ENCODE results near the gene BCL6B. TPM values are rescaled to one million over a fixed set of nuclear protein-coding genes. Genes with fewer than 3 reads are reported as not detected.

Gene BCL6B
- total RNA-seq, 2 experiments from 2014 or later = 0.40 TPM

DNA sequence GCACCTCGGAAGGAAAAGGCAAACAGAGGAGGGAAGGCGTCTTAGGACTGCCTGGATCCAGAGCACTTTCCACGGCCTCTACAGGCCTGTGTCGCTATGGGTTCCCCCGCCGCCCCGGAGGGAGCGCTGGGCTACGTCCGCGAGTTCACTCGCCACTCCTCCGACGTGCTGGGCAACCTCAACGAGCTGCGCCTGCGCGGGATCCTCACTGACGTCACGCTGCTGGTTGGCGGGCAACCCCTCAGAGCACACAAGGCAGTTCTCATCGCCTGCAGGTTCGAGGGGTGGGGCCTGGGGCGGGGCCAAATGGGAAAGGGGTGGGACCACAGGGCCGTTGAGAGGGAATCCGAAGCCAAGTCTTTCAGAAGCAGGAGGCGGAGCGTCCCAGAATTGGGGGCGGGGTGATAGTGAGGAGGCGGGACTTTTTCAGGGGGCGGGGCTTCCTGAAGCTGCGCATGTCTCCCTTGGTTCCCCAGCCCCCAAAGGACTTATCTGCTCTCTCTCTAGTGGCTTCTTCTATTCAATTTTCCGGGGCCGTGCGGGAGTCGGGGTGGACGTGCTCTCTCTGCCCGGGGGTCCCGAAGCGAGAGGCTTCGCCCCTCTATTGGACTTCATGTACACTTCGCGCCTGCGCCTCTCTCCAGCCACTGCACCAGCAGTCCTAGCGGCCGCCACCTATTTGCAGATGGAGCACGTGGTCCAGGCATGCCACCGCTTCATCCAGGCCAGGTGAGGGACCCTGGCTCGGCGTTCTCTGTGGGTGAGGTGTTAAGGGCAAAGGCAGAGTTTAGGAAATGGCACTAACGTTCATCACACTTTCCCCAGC is 939 bp downstream of the BCL6B start:
- ChIA-PET CTCF (interaction anchor here (0.7 to 5.0 kb wide), 6 partner anchors 9 to 216 kb away, joined by 3 to 18 read pairs (median 5); partner anchors contain the start of genes PHF23, SLC16A11 and SLC16A13), POLR2A (no interaction called here)
- Mint-ChIP-seq H3K27me3 (peaks cover 4% of the 10 kb centered on the region), H3K4me3 (peak overlapping the region; percentile 44), H3K36me3 (ENCODE audit: low read depth) (no peaks in the 10 kb centered on the region), H3K9me3 (no peaks in the 10 kb centered on the region), H3K27ac (peak overlapping the region; percentile 79), H3K4me1 (peaks cover 52% of the 10 kb centered on the region)
- peak; percentile 90 for DNase-seq

DNA sequence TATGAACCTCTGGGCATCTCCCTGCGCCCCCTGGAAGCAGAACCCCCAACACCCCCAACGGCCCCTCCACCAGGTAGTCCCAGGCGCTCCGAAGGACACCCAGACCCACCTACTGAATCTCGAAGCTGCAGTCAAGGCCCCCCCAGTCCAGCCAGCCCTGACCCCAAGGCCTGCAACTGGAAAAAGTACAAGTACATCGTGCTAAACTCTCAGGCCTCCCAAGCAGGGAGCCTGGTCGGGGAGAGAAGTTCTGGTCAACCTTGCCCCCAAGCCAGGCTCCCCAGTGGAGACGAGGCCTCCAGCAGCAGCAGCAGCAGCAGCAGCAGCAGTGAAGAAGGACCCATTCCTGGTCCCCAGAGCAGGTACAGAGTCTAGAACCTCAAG is 1.5 kb downstream of the BCL6B start:
- no peak overlapping the region for H3K27ac Mint-ChIP-seq
- H3K4me3 Mint-ChIP-seq = no peak overlapping the region
- peaks cover 54% of the 10 kb centered on the region for H3K4me1 Mint-ChIP-seq

DNA sequence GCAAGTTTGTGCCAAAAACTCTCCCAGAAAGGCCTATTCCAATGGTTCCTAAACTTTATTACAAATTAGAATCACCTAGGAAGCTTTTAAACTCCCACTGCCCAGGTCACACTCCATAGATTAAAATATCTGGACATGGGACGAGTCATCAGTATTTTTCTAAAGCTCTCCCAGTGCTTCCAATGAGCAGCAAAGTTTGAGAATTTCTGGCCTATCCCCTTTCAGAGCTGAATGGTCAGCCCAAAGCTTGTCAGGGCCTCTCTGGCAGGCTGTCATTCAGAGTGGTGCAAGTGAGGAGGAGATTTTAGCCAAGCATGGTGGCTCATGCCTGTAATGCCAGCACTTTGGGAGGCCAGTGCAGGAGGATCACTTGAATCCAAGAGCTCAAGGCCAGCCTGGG is 2.4 kb downstream of the BCL6B start:
- Mint-ChIP-seq H3K27me3 (peaks cover 4% of the 10 kb centered on the region), H3K4me1 (peaks cover 60% of the 10 kb centered on the region), H3K9me3 (peaks cover 8% of the 10 kb centered on the region), H3K36me3 (ENCODE audit: low read depth) (peaks cover 7% of the 10 kb centered on the region), H3K27ac (no peak overlapping the region), H3K4me3 (no peak overlapping the region)
- ChIA-PET POLR2A (no interaction called here), CTCF (interaction anchor here (0.9 to 2.5 kb wide), 5 partner anchors 9 to 21 kb away, joined by 3 to 7 read pairs (median 5); partner anchors contain the start of gene SLC16A13)
- DNase-seq = no peak

More for the DNA sequence above, 1.5 kb downstream of the BCL6B start:
- POLR2A ChIA-PET = no interaction called here
- CTCF ChIA-PET = interaction anchor here (1.0 to 4.4 kb wide), 3 partner anchors 8 to 21 kb away, joined by 3 to 18 read pairs (median 7); partner anchors contain the start of genes SLC16A11 and SLC16A13
- no peak for DNase-seq
- Mint-ChIP-seq H3K27me3 (peaks cover 4% of the 10 kb centered on the region), H3K36me3 (ENCODE audit: low read depth) (no peaks in the 10 kb centered on the region), H3K9me3 (peaks cover 4% of the 10 kb centered on the region)

DNA sequence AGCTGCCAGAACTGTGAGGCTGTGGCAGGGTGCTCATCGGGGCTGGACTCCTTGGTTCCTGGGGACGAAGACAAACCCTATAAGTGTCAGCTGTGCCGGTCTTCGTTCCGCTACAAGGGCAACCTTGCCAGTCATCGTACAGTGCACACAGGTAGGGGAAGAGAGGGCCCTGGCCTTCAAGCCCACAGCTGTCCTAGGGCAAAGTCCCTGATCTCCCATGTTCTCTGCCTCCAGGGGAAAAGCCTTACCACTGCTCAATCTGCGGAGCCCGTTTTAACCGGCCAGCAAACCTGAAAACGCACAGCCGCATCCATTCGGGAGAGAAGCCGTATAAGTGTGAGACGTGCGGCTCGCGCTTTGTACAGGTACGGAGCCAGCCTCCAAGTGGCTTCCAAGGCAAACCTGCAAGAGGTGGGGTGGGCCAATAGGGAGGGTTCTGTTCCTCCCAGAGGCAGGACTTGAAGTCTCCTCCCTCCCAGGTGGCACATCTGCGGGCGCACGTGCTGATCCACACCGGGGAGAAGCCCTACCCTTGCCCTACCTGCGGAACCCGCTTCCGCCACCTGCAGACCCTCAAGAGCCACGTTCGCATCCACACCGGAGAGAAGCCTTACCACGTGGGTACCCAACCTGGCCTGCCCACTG is 3.7 kb downstream of the BCL6B start:
- H3K27ac Mint-ChIP-seq = no peak overlapping the region
- DNase-seq = no peak
- peaks cover 8% of the 10 kb centered on the region for H3K36me3 Mint-ChIP-seq (ENCODE audit: low read depth)
- ChIA-PET CTCF (interaction anchor here (1.9 to 2.5 kb wide), 2 partner anchors 9 to 19 kb away, joined by 5 to 7 read pairs; partner anchors contain the start of gene SLC16A13), POLR2A (no interaction called here)
- no peak overlapping the region for H3K4me3 Mint-ChIP-seq
- H3K9me3 Mint-ChIP-seq = peaks cover 8% of the 10 kb centered on the region
- H3K27me3 Mint-ChIP-seq = peaks cover 4% of the 10 kb centered on the region
- peaks cover 59% of the 10 kb centered on the region for H3K4me1 Mint-ChIP-seq

DNA sequence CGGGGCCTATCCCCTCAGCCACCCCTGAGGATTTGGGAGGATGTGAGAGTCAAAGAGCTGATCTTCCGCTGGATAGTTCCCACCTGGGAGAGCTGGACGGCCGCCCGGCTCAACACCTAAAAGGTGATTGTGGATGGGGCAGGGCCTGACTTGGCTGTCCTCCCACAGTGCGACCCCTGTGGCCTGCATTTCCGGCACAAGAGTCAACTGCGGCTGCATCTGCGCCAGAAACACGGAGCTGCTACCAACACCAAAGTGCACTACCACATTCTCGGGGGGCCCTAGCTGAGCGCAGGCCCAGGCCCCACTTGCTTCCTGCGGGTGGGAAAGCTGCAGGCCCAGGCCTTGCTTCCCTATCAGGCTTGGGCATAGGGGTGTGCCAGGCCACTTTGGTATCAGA is 4.5 kb downstream of the BCL6B start:
- H3K4me3 Mint-ChIP-seq = no peak overlapping the region
- CTCF ChIA-PET = no interaction called here
- H3K36me3 Mint-ChIP-seq (ENCODE audit: low read depth) = peaks cover 8% of the 10 kb centered on the region
- POLR2A ChIA-PET = no interaction called here
- peaks cover 8% of the 10 kb centered on the region for H3K9me3 Mint-ChIP-seq
- H3K27me3 Mint-ChIP-seq = peaks cover 4% of the 10 kb centered on the region
- H3K4me1 Mint-ChIP-seq = peaks cover 60% of the 10 kb centered on the region
- H3K27ac Mint-ChIP-seq = no peak overlapping the region
- DNase-seq = no peak

DNA sequence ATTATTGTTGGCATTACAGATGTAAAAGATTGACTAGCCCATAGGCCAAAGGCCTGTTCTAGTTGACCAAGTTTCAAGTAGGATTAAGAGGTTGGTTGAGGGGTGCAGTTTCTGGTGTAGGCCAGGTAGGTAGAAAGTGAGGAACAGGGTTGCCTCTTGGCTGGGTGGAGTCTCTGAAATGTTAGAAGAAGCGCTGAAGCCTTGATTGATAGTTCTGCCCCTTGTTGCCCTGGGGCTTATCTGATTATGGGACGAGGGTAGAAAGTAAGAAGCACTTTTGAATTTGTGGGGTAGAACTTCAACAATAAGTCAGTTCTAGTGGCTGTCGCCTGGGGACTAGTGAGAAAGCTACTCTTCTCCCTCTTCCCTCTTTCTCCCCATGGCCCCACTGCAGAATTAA is 6.2 kb downstream of the BCL6B start:
- Mint-ChIP-seq H3K27ac (peak overlapping the region; percentile 92), H3K4me1 (peaks cover 55% of the 10 kb centered on the region), H3K27me3 (no peaks in the 10 kb centered on the region), H3K4me3 (no peak overlapping the region), H3K9me3 (peaks cover 8% of the 10 kb centered on the region), H3K36me3 (ENCODE audit: low read depth) (peaks cover 11% of the 10 kb centered on the region)
- CTCF ChIA-PET = interaction anchor here (1.8 kb wide), 1 partner anchor 14 kb away, joined by 5 read pairs; no protein-coding TSS in a partner anchor
- no peak for DNase-seq
- POLR2A ChIA-PET = no interaction called here

DNA sequence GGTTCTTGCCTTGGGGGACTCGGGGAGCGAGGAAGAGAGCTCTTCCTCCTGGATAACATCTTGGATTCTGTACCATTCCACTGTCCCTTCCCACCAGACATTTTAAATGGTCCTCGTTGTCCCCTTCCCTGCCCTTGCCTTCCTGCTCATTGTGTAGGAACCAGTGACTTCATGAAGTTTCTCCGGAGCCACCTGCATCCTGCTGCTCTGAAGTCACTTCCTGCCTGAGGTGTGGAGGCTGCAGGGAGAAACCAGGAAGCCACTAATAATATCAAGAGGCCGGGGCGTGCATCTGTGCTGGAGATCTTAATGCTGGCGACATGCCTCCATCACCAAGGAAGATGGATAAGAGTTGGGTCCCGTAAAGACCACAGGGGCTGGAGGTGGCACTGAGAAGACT is 6.8 kb downstream of the BCL6B start:
- peak; percentile 67 for DNase-seq
- Mint-ChIP-seq H3K27ac (peak overlapping the region; percentile 92), H3K9me3 (peaks cover 8% of the 10 kb centered on the region), H3K36me3 (ENCODE audit: low read depth) (peaks cover 11% of the 10 kb centered on the region), H3K27me3 (no peaks in the 10 kb centered on the region), H3K4me1 (peaks cover 59% of the 10 kb centered on the region), H3K4me3 (peak overlapping the region; percentile 58)
- POLR2A ChIA-PET = no interaction called here
- CTCF ChIA-PET = interaction anchor here (1.8 to 2.1 kb wide), 2 partner anchors 8 to 14 kb away, joined by 5 to 15 read pairs; no protein-coding TSS in a partner anchor

DNA sequence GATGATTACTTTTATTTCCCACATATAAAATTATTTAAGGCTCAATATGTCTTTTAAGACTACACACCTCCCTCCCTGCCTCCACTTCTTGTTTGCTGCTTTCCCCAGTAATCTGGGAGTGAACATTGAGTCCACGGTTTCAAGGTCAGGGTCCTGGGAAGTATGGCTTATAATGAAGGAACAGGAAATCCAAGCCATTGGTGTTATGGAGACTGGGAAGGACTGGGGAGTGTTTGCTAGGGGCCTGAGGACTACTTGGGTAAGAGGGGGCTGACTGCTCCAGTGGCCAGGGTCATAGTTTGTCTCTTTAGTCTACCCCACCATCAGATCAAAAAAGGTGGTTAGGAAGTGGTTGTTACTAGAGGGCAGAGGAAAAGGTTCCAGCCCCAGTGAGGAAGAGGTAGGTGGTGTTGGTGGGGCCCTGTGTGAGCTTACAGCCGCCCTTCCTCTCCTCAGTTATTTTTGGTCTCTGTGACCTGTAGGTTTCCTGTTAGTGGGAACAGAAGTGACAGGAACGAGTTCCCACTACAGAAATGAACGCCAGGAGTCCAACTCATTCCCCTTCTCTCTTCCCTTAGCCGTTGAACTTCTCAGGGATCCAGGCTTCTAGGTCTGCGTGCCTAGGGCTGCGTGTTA is 12.2 kb downstream of the BCL6B start:
- ChIA-PET POLR2A (interaction anchor here (1.2 kb wide), 1 partner anchor 14 kb away, joined by 5 read pairs; no protein-coding TSS in a partner anchor), CTCF (interaction anchor here (0.5 to 1.7 kb wide), 9 partner anchors 10 to 492 kb away, joined by 3 to 15 read pairs (median 4); partner anchors contain the start of gene BCL6B)
- H3K36me3 Mint-ChIP-seq (ENCODE audit: low read depth) = peaks cover 12% of the 10 kb centered on the region
- H3K4me1 Mint-ChIP-seq = peaks cover 68% of the 10 kb centered on the region
- DNase-seq = peak; percentile 59
- H3K4me3 Mint-ChIP-seq = peak overlapping the region; percentile 87
- H3K27me3 Mint-ChIP-seq = no peaks in the 10 kb centered on the region
- no peaks in the 10 kb centered on the region for H3K9me3 Mint-ChIP-seq
- H3K27ac Mint-ChIP-seq = peak overlapping the region; percentile 95

DNA sequence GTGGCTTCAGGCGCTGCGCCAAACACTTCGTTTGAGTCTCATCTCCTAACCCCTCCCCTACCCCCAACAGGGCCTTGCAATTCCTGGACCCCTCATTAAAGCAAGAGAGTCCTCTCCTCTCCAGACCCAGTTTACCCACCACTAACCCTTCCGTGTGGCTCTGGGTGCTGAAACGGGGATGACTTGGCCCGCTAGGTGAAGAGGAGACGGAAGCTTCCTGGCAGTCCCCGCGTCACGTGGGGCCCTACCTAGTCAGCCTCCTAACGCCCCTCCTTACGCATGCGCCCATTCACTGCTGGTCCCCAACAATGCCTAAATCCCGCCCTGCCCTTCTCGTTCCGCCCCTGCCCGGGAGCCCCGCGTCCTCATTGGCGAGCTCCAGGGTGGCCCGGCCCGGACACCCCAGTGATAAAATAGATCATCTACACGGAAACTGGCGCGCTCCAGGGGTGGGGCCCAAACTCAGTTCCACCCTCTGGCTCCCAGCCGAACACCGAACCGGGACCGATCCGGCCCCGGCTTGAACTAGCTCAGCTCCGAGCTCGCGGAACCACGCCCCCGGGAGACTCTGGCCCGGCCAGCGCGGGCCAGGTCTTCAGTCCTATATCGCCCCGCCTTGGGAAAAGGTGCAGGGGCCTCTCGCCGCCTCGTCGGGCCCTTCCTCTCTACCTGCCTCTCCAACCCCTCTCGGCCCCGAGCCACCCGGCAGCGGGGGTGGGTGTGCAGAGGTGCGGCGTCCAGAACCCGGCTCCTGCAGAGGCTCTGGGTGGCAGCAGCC is 12.9 kb downstream of the BCL6B start, which contains the start of gene SLC16A13:
TSS of gene SLC16A13 (plus strand) at position 425 of the 778 bp plus-strand sequence. CDS start 368 bp downstream, outside the sequence.
- ChIA-PET CTCF (interaction anchor here (0.5 to 1.7 kb wide), 11 partner anchors 10 to 618 kb away, joined by 3 to 15 read pairs (median 4); partner anchors contain the start of gene BCL6B), POLR2A (interaction anchor here (1.2 kb wide), 1 partner anchor 14 kb away, joined by 5 read pairs; no protein-coding TSS in a partner anchor)
- Mint-ChIP-seq H3K27ac (peak within 1 kb of the TSS; percentile 95), H3K27me3 (no peaks in the 10 kb centered on the region), H3K9me3 (no peaks in the 10 kb centered on the region), H3K4me1 (peaks cover 60% of the 10 kb centered on the region), H3K36me3 (ENCODE audit: low read depth) (peaks cover 10% of the 10 kb centered on the region), H3K4me3 (peak within 1 kb of the TSS; percentile 87)
- DNase-seq = peak; percentile 99

DNA sequence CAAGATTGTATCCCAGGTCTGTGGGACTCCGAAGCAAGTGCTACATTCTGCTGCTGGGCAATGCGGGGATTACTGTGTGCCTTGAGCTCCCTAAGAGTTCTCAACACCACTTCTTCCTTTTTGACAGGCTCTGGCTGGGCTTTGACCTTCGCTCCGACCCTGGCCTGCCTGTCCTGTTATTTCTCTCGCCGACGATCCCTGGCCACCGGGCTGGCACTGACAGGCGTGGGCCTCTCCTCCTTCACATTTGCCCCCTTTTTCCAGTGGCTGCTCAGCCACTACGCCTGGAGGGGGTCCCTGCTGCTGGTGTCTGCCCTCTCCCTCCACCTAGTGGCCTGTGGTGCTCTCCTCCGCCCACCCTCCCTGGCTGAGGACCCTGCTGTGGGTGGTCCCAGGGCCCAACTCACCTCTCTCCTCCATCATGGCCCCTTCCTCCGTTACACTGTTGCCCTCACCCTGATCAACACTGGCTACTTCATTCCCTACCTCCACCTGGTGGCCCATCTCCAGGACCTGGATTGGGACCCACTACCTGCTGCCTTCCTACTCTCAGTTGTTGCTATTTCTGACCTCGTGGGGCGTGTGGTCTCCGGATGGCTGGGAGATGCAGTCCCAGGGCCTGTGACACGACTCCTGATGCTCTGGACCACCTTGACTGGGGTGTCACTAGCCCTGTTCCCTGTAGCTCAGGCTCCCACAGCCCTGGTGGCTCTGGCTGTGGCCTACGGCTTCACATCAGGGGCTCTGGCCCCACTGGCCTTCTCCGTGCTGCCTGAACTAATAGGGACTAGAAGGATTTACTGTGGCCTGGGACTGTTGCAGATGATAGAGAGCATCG is 15.4 kb downstream of the BCL6B start:
- CTCF ChIA-PET = interaction anchor here (0.9 to 1.6 kb wide), 3 partner anchors 8 to 13 kb away, joined by 3 to 7 read pairs (median 5); no protein-coding TSS in a partner anchor
- Mint-ChIP-seq H3K27ac (peak overlapping the region; percentile 62), H3K36me3 (ENCODE audit: low read depth) (peaks cover 7% of the 10 kb centered on the region), H3K9me3 (no peaks in the 10 kb centered on the region), H3K27me3 (peaks cover 5% of the 10 kb centered on the region), H3K4me1 (peaks cover 54% of the 10 kb centered on the region), H3K4me3 (peak overlapping the region; percentile 11)
- POLR2A ChIA-PET = no interaction called here
- DNase-seq = no peak

DNA sequence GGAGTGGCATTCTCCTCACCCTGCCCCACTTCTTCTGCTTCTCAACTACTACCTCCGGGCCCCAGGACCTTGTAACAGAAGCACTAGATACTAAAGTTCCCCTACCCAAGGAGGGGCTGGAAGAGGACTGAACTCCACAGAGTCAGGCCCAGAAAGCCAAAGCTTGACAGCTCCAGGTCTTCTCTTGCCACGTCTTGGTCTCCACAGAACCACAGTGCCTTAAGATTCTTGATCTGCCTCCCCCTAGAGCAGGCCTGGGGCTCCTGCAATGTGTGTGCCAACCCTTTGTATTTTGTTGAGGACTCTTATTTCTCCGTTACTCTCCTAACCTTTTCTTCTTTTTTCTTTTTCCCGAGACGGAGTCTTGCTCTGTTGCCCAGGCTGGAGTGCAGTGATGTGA is 17.0 kb downstream of the BCL6B start:
- Mint-ChIP-seq H3K36me3 (ENCODE audit: low read depth) (peaks cover 7% of the 10 kb centered on the region), H3K27ac (no peak overlapping the region), H3K4me1 (peaks cover 45% of the 10 kb centered on the region), H3K4me3 (no peak overlapping the region), H3K9me3 (no peaks in the 10 kb centered on the region), H3K27me3 (peaks cover 9% of the 10 kb centered on the region)
- no peak for DNase-seq
- POLR2A ChIA-PET = no interaction called here
- CTCF ChIA-PET = no interaction called here

Data from activated CD4-positive, alpha-beta T cell treated with anti-CD3 and anti-CD28 coated beads, Interleukin-2, amount 10 ng/mL, durations not matched to agents 7 days and 5 days (primary cell).